Cerebellar cortex (tissue), 1 donor: ENCODE data around the gene PARVG.
"Not testable (repeated sequence)": the region's sequence is repeated elsewhere in the genome, so short reads cannot be mapped to it uniquely, and the experiment has no call there.

Source experiments
- DNase-seq: peaks from one replicate; pipeline ENCODE4 v3.0.0-alpha.2; 2015; ENCODE audit warnings: low spot score

The PARVG gene

GRCh38 chr22:44213489-44214043 is 32.8 kb downstream of the PARVG start:
- DNase-seq = no peak

DNA sequence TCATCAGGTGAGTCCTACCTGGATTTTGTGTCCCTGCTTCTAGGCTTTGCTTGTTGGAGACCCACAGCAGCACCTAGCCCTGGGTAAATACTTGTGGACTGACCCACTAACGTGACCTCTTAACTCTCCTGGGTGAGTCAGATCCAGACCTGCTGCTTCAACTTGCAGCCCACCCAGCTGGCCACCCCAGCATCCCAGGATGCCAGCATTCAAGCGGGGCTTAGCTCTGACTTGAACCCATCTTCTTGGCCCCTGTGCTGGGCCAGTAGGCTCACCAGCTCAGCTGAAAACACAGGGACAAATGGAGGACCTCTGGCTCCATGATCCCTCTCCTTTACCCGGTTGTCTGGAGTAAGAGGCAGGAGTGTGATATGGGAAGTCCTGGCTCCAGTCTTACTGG is 33.5 kb downstream of the PARVG start:
- DNase-seq = no peak

DNA sequence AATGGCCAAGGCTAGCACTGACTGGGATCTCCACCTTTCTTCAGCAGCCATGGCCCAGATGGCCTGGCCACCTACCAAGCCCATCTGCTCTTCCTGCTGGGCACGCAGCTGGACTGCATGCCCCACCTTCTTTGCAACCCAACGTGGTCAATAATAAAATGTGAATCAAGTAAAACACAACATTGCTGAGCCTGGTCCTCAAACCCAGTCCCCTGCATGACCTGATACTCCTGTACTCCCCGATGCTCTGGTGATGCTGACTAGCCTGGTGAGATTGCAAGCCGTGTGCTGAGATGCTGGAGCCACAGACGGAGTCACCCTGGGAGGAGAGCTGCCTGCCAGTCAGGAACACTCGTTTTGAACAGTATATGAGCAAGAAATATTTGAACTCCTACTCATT is 34.0 kb downstream of the PARVG start:
- no peak for DNase-seq

DNA sequence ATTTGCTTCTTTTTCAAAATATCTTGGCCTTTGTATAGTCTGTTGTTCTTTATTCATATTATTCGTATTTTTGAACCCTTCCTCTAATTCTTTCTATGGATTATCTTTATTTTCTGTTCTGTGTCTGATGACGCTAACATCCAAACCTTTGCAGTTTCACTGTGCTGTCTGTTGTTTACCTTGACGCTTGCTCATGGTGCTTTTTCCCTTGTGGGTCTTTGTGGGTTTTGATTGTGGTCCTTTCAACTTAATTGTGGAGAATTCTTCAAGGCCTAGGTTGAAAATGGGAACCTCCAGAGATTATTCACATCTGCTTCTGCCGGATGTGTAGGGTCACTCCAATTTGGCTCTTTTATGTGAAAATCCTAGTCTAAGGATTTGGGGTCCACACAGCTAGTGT is 34.6 kb downstream of the PARVG start:
- DNase-seq = no peak

- no peak for DNase-seq
These were observed 36.6 kb downstream of the PARVG start for GRCh38 chr22:44217346-44217745.

- DNase-seq = no peak
These were observed 37.3 kb downstream of the PARVG start for GRCh38 chr22:44218071-44218470.

GRCh38 chr22:44219101-44219870 is 38.6 kb downstream of the PARVG start:
- DNase-seq = no peak

DNA sequence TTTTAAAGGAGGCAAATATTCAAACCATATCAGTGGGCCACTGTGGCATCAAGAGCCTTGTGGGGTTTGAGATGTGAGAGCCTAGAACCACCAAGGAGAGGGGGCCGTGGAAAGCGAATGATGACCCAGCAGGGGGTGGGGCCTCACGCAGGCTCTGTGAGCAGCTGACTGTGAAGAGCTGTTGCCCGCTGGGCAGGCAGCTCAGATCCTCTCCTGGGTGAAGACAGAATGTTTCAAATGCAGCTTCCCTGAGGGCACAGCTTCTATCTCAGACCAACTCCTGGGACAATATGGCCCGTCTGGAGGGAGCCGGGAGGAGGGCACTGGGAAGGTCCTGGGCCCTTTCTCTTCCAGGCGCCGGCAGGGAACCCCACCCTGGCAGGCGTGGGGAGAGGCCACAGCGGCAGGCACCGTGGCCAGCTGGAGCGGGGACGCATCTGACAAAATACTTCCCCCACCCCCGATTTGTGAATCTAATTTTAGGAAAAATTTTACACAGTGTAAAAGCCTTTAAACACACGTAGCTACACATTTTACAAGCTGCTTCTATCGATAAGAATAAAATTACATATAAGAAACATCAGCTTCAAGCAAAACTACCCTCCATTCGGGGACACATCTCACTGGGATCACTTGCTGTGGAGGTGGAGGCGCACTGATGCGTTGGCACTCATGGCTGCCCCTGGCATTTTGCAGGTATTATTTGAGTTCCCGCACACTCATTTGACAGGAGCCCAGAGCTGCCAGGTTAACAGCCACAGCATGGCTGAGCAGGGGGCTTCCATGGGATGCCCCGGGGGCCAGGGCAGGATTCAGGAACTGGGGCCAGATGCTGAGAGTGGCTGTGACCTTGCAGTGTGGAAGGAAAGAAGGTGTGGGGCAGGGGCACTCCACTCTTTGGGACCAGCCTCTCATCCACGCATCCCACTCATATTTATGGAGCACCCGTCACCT is 40.3 kb downstream of the PARVG start:
- DNase-seq = no peak

DNA sequence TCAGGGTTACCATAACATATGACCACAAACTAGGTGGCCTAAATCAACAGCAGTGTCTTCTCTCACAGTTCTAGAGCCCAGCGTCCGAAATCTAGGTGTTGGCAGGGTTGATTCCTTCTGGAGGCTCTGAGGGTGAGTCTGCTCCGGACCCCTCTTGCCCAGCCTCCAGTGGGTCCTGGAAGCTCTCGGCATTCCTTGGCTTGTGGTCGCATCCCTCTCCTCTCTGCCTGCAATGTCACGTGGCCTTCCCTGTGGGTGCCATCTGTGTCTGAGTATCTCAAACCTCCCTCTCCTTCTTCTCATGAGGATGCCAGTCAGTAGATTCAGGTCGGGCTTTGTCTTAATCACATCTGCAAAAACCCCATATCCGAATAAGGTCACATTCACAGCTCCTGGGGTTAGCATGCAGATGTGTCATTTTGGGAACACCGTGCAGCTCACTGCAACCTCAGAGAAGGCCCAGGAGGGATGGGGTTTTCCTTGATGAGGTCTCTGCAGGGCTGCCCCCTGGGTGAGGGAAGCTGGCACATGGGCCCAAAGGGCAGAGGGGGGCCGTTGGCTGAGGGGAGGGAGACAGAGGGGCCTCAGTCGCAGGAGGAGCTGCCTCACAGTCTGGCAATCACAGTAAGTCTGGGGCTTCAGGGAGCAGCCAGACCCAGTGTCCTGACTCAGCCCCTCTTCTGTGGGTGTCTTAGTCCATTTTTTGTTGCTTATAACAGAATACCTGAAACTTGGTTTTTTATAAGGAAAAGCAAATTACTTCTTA is 41.2 kb downstream of the PARVG start:
- no peak for DNase-seq

- no peak for DNase-seq
These were observed 43.4 kb downstream of the PARVG start for GRCh38 chr22:44224166-44224565.

- no peak for DNase-seq
These were observed 44.5 kb downstream of the PARVG start for GRCh38 chr22:44225091-44225689.

DNA sequence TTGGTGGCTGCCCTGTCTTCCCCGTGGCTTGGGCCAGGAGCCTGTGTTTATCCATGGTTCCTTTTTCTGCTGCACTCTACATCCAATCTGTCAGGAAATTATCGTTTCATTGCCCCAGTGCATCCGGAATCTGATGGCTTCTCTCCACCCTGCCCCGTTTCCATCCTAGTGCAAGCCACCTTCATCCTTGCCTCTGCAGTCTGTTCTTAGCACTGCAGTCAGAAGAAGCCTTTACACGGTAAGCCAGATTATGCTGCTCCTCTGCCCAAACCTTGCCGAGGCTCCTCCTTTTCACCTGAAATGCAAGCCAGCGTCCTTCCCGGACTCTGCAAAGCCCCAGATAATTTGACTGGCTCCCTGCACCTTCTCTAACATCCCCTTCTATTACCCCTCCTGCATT is 45.1 kb downstream of the PARVG start:
- DNase-seq = no peak

GRCh38 chr22:44229331-44229730 is 48.6 kb downstream of the PARVG start:
- DNase-seq = no peak

GRCh38 chr22:44229809-44230208 is 49.1 kb downstream of the PARVG start:
- no peak for DNase-seq

- no peak for DNase-seq
These were observed 50.5 kb downstream of the PARVG start for GRCh38 chr22:44231233-44231632.

GRCh38 chr22:44234372-44234771 is 53.6 kb downstream of the PARVG start:
- DNase-seq = not testable (repeated sequence)

- DNase-seq = no peak
These were observed 56.6 kb downstream of the PARVG start for GRCh38 chr22:44237290-44237689.

DNA sequence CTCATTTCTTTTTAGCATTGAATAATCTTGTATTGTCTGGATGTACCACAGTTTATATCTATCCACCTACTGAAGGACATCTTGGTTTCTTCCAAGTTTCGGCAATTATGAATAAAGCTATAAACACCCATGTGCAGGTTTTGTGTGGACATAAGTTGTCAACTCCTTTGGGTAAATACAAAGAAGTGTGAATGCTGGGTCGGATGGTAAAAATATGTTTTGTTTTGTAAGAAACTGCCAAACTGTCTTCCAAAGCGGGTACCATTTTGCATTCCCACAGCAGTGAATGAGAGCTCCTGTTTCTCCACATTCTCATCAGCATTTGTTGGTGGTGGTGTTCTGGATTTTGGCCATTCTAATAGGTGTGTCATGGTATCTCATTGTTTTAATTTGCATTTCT is 60.4 kb downstream of the PARVG start:
- not testable (repeated sequence) for DNase-seq

- peak; percentile 29 for DNase-seq
These were observed 62.4 kb downstream of the PARVG start for GRCh38 chr22:44242946-44243724.

DNA sequence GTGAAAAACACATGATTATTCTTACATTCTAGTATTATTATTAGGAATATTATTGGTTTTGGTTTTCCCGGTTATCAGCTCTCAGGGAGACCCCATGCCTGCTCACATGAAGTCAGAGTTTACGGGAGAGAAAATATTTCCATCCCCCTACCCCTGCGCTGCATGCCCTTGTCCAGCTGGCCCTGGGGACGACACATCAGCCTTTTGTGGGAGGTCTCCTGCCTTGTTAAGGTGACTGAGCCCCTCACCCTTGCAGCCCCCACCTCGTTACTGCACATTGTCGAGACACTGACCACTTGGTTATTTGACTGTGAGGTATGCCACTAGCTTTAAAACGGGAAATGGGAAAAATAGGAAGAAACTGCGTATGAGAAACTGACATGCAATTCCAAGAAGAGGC is 63.0 kb downstream of the PARVG start:
- DNase-seq = no peak
